ENCODE measurements around the gene RAD18. TPM values are rescaled to one million over a fixed set of nuclear protein-coding genes. Genes with fewer than 3 reads are reported as not detected.

Gene RAD18
- polyA plus RNA-seq, 3 donors: 1.9 to 6.9 (median 5.1) TPM

- peaks cover 4 to 43% of the 10 kb centered on the region in 2 donors for H3K36me3 ChIP-seq (replicated peaks in 1 of 2; ENCODE audit: control insufficient read depth in 1 of 2, insufficient read depth in 2 of 2, low read length in 2 of 2)
- H3K4me1 ChIP-seq (ENCODE audit: control insufficient read depth in 1 of 2, insufficient read depth in 2 of 2, low read length in 2 of 2): no peaks in the 10 kb centered on the region
- no peak overlapping the region for H3K4me2 ChIP-seq (replicated peaks; ENCODE audit: extremely low read depth, low read length, poor library complexity, severe bottlenecking)
- Mint-ChIP-seq H3K4me3 (no peak overlapping the region), H3K9me3 (peaks cover 0 to 1% (median 0%) of the 10 kb centered on the region in 7 donors), H3K27ac (no peak overlapping the region), H3K4me1 (no peaks in the 10 kb centered on the region), H3K27me3 (ENCODE audit: low read depth in 3 of 3) (peaks cover 0 to 1% (median 0%) of the 10 kb centered on the region in 3 donors), H3K36me3 (peaks cover 36 to 55% of the 10 kb centered on the region in 2 donors)
- H3K9me3 ChIP-seq (replicated peaks in 1 of 2; ENCODE audit: control insufficient read depth in 1 of 2, insufficient read depth in 1 of 2, low read length in 2 of 2): no peaks in the 10 kb centered on the region
- H3K27me3 ChIP-seq (ENCODE audit: control insufficient read depth in 2 of 2, insufficient read depth in 2 of 2, low read length in 2 of 2): no peaks in the 10 kb centered on the region
- H2AFZ ChIP-seq (ENCODE audit: insufficient read depth, low read depth, low read length, poor library complexity, severe bottlenecking): no peak overlapping the region
- no peak overlapping the region for H3K27ac ChIP-seq (ENCODE audit: low read depth in 1 of 2, low read length in 2 of 2)
- H3K4me3 ChIP-seq (replicated peaks in 1 of 3; ENCODE audit: low read depth in 2 of 3, low read length in 3 of 3): no peak overlapping the region
- H3K79me2 ChIP-seq (ENCODE audit: insufficient read depth, low read length): no peaks in the 10 kb centered on the region
- no peaks in the 10 kb centered on the region for H4K20me1 ChIP-seq (ENCODE audit: insufficient read depth, low read length)
- no peak for DNase-seq
- H3K9ac ChIP-seq (ENCODE audit: insufficient read depth, low read length, poor library complexity, severe bottlenecking): no peak overlapping the region
- no peak for TF ChIP-seq CTCF (IDR thresholded peaks at IDR 0.05)
- WGBS (ENCODE audit: insufficient coverage): no CpG with 5 or more reads among the region's 1 CpG
- intact Hi-C loops (cut with micrococcal nuclease): no loop called here
Measured at GRCh38 chr3:8891774-8892173, 71.5 kb downstream of the RAD18 start.

GRCh38 chr3:8891303-8891702 lies 72.0 kb downstream of the RAD18 start:
- Histone ChIP-seq H3K79me2 (ENCODE audit: insufficient read depth, low read length) (no peaks in the 10 kb centered on the region), H3K4me1 (ENCODE audit: control insufficient read depth in 1 of 2, insufficient read depth in 2 of 2, low read length in 2 of 2) (no peaks in the 10 kb centered on the region), H3K4me3 (replicated peaks in 1 of 3; ENCODE audit: low read depth in 2 of 3, low read length in 3 of 3) (no peak overlapping the region), H3K36me3 (replicated peaks in 1 of 2; ENCODE audit: control insufficient read depth in 1 of 2, insufficient read depth in 2 of 2, low read length in 2 of 2) (peaks cover 4 to 43% of the 10 kb centered on the region in 2 donors), H2AFZ (ENCODE audit: insufficient read depth, low read depth, low read length, poor library complexity, severe bottlenecking) (no peak overlapping the region), H3K27ac (ENCODE audit: low read depth in 1 of 2, low read length in 2 of 2) (no peak overlapping the region), H3K9ac (ENCODE audit: insufficient read depth, low read length, poor library complexity, severe bottlenecking) (no peak overlapping the region), H3K27me3 (ENCODE audit: control insufficient read depth in 2 of 2, insufficient read depth in 2 of 2, low read length in 2 of 2) (no peaks in the 10 kb centered on the region), H3K9me3 (replicated peaks in 1 of 2; ENCODE audit: control insufficient read depth in 1 of 2, insufficient read depth in 1 of 2, low read length in 2 of 2) (no peaks in the 10 kb centered on the region), H4K20me1 (ENCODE audit: insufficient read depth, low read length) (no peaks in the 10 kb centered on the region), H3K4me2 (replicated peaks; ENCODE audit: extremely low read depth, low read length, poor library complexity, severe bottlenecking) (no peak overlapping the region)
- H3K9me3 Mint-ChIP-seq: peaks cover 0 to 2% (median 0%) of the 10 kb centered on the region in 7 donors
- H3K27me3 Mint-ChIP-seq (ENCODE audit: low read depth in 3 of 3): peaks cover 0 to 1% (median 0%) of the 10 kb centered on the region in 3 donors
- TF ChIP-seq CTCF (IDR thresholded peaks at IDR 0.05): no peak
- intact Hi-C loops (cut with micrococcal nuclease): no loop called here
- DNase-seq: no peak
- no peak overlapping the region for H3K27ac Mint-ChIP-seq
- no peaks in the 10 kb centered on the region for H3K4me1 Mint-ChIP-seq
- H3K36me3 Mint-ChIP-seq: peaks cover 37 to 56% of the 10 kb centered on the region in 2 donors
- H3K4me3 Mint-ChIP-seq: no peak overlapping the region

Measured in CD14-positive monocyte (primary cell).